K562 (cell line): Measurements from ENCODE around the gene AXIN2. TPM values are rescaled to one million over a fixed set of nuclear protein-coding genes. Genes with fewer than 3 reads are reported as not detected.

Experiments
- ATAC-seq: fragments of 200-7000 bp; cut with Tn5 transposase; 3 replicates; pipeline ENCODE4 v1.9.1; 2020; ENCODE audit warnings: moderate library complexity
- BruUV-seq: library from RNA; stranded (reverse); fragments of 400-500 nt; replicated peaks from 2 replicates; lab custom pipeline; 2021; lab: Mats Ljungman, UMichigan
- CTCF ChIA-PET: fragments of 300-600 bp; formaldehyde crosslinking; extraction: SDS; loops from one replicate; lab custom pipeline; 2021; ENCODE audit warnings: low intra/inter-chr PET ratio; lab: Yijun Ruan, JAX
- POLR2A ChIA-PET: fragments of 300-600, 350-650 bp; sonication (Branson Sonifier 250); formaldehyde crosslinking; extraction: SDS; loops from one replicate; lab custom pipeline; 2021; ENCODE audit warnings: antibody characterized with exemption, inconsistent platforms; lab: Yijun Ruan, JAX
- DNase-seq, 4 experiments: peaks; one replicate each; pipeline versions ENCODE4 v3.0.0 to v3.0.0-alpha.2; 2011 to 2018; ENCODE audit warnings: low spot score in 3 of 4, mixed read lengths in 3 of 4; ENCODE audit errors: extremely low read depth in 1 of 4
- FAIRE-seq: peaks from 2 replicates; lab custom pipeline; 2011; peaks lifted over from hg19 to GRCh38; lab: Jason Lieb, UNC
- H2AFZ ChIP-seq: 2 replicates; pipeline ENCODE4 v1.6.0; 2011; ENCODE audit warnings: low read depth, low read length, control low read depth, inconsistent platforms
- H3K27ac ChIP-seq: fragments of 200-600 bp; 3 replicates; pipeline ENCODE4 v1.8.0; 2011; ENCODE audit warnings: low read depth, mild to moderate bottlenecking, control low read depth, inconsistent platforms, low read length, moderate library complexity, mixed read lengths; ENCODE audit errors: extremely low read depth
- H3K27me3 ChIP-seq, 2 experiments: fragments of 300-600 bp in 1 of 2; 2 replicates in 1 of 2; 3 replicates in 1 of 2; pipeline versions ENCODE4 v1.6.0 to v1.8.0; 2011; ENCODE audit warnings: inconsistent platforms in 2 of 2, low read length in 2 of 2, mild to moderate bottlenecking in 1 of 2, mixed read lengths in 1 of 2, moderate library complexity in 1 of 2; ENCODE audit not compliant: control insufficient read depth in 2 of 2, insufficient read depth in 2 of 2
- H3K36me3 ChIP-seq: fragments of 300-600 bp; 3 replicates; pipeline ENCODE4 v1.8.0; 2011; ENCODE audit warnings: mild to moderate bottlenecking, low read length, inconsistent platforms; ENCODE audit not compliant: control insufficient read depth, insufficient read depth
- H3K4me1 ChIP-seq, 2 experiments: fragments of 200-600 bp in 1 of 2; replicated peaks in 1 of 2; 2 replicates in 1 of 2; 3 replicates in 1 of 2; pipeline versions ENCODE4 v1.5.1 to v1.8.0; 2011; ENCODE audit warnings: inconsistent platforms in 2 of 2, low read length in 2 of 2, mild to moderate bottlenecking in 1 of 2, mixed read lengths in 1 of 2, moderate library complexity in 1 of 2; ENCODE audit not compliant: control insufficient read depth in 2 of 2, insufficient read depth in 2 of 2
- H3K4me2 ChIP-seq: 2 replicates; pipeline ENCODE4 v1.6.1; 2011; ENCODE audit warnings: low read length, control low read depth, inconsistent platforms, mixed read lengths; ENCODE audit not compliant: insufficient read depth
- H3K4me3 ChIP-seq: fragments of 200-600 bp; sonication (generic), shearing (Covaris generic); 2 replicates; pipeline ENCODE4 v1.5.1; 2016; ENCODE audit warnings: control low read depth, inconsistent platforms
- H3K79me2 ChIP-seq: fragments of 200-600 bp; 3 replicates; pipeline ENCODE4 v1.8.0; 2011; ENCODE audit warnings: low read length, inconsistent platforms; ENCODE audit not compliant: control insufficient read depth, insufficient read depth
- H3K9ac ChIP-seq, 2 experiments: 2 replicates each; pipeline versions ENCODE4 v1.6.0 to v1.6.1; 2011; ENCODE audit warnings: low read depth in 2 of 2, low read length in 2 of 2, control low read depth in 1 of 2, inconsistent platforms in 1 of 2, mild to moderate bottlenecking in 1 of 2, mixed read lengths in 1 of 2; ENCODE audit not compliant: insufficient read depth in 1 of 2
- H3K9me1 ChIP-seq: one replicate; pipeline ENCODE4 v1.6.0; 2011; ENCODE audit warnings: inconsistent platforms, mild to moderate bottlenecking, low read length, moderate library complexity; ENCODE audit not compliant: control insufficient read depth, insufficient read depth
- H3K9me3 ChIP-seq: replicated peaks from 2 replicates; pipeline ENCODE4 v1.5.1; 2011; ENCODE audit warnings: low read depth, low read length, inconsistent platforms; ENCODE audit not compliant: control insufficient read depth, insufficient read depth
- H4K20me1 ChIP-seq: replicated peaks from 2 replicates; pipeline ENCODE4 v1.6.1; 2011; ENCODE audit warnings: low read length, inconsistent platforms, mixed read lengths; ENCODE audit not compliant: control insufficient read depth, insufficient read depth
- CAMTA2 ChIP-seq: fragments of 250-450 bp; sonication (Bioruptor Pico); conservative IDR thresholded peaks from 2 replicates; pipeline ENCODE4 v1.5.1; 2022
- HDAC1 ChIP-seq, 2 experiments: fragments of 450-650 bp; IDR thresholded peaks; 2 replicates each; pipeline ENCODE4 v1.6.1; 2016 to 2017; ENCODE audit warnings: inconsistent platforms in 1 of 2, mild to moderate bottlenecking in 1 of 2, moderate library complexity in 1 of 2
- HEY1 ChIP-seq: fragments of 250-450 bp; sonication (Bioruptor Pico); IDR thresholded peaks from 2 replicates; pipeline ENCODE4 v1.5.0; 2020; ENCODE audit warnings: mild to moderate bottlenecking, moderate library complexity, borderline replicate concordance
- HMGN3 ChIP-seq: IDR thresholded peaks from 2 replicates; pipeline ENCODE4 v1.6.1; 2011; ENCODE audit warnings: borderline replicate concordance, low read depth, mild to moderate bottlenecking, mixed read lengths, low read length; ENCODE audit not compliant: insufficient read length; ENCODE audit errors: extremely low read depth
- NR4A1 ChIP-seq, 2 experiments: fragments of 250-450 bp in 1 of 2; fragments of 450-650 bp in 1 of 2; sonication (Bioruptor Pico) in 1 of 2; IDR thresholded peaks; 2 replicates each; pipeline versions ENCODE4 v1.4.0 to v1.6.1; 2016 to 2020; ENCODE audit warnings: mild to moderate bottlenecking in 2 of 2, missing compliant biosample characterization in 1 of 2, missing genetic modification characterization in 1 of 2, moderate library complexity in 1 of 2
- ZBTB49 ChIP-seq: sonication (generic); formaldehyde crosslinking; IDR thresholded peaks from 2 replicates; pipeline ENCODE4 v1.8.0; 2022; ENCODE audit warnings: missing genetic modification reagents, mild to moderate bottlenecking, borderline replicate concordance
- ZNF79 ChIP-seq: fragments of 250-450 bp; sonication (Bioruptor Pico); IDR thresholded peaks from 2 replicates; pipeline ENCODE4 v1.4.0; 2020; ENCODE audit warnings: low read depth, mild to moderate bottlenecking, moderate library complexity
- WGBS: fragments of 100-300 bp; shearing (Covaris generic); methylation state at CpG from one replicate; pipeline ENCODE4 v1.1.6; 2016; ENCODE audit warnings: low coverage, mixed read lengths; ENCODE audit not compliant: insufficient coverage; ENCODE audit errors: missing lambda C conversion rate; 5-methylcytosine and 5-hydroxymethylcytosine counted together
- in situ Hi-C: fragments of 300-500 bp; cut with MboI; formaldehyde crosslinking; loops from 4 replicates; pipeline ENCODE4 v1.15.0; 2018; ENCODE audit warnings: inconsistent platforms, mixed read lengths
- intact Hi-C: fragments of 100-400 bp; cut with micrococcal nuclease; formaldehyde crosslinking; loops from 2 replicates; pipeline ENCODE4 v1.14.2; 2022
- polyA plus RNA-seq, 8 experiments: library from polyadenylated mRNA; depleted of rRNA in 4 of 8; stranded (reverse) in 5 of 8; unstranded in 3 of 8; fragments of >200 nt; fragmentation: Nextera tagmentation in 2 of 8; fragmentation: Illumina TruSeq in 1 of 8; extraction: Ambion mirVana in 2 of 8; extraction: Trizol in 1 of 8; gene quantifications; 2 replicates each; pipeline versions ENCODE4 v1.2.1 to v1.2.3, GENCODE V29; 2011 to 2014; ENCODE audit warnings: inconsistent platforms in 1 of 8, missing spikeins in 1 of 8
- total RNA-seq, 7 experiments: library from RNA; depleted of rRNA in 6 of 7; stranded (reverse); fragments of >200 nt in 6 of 7; fragmentation: Illumina TruSeq in 2 of 7; extraction: Trizol in 2 of 7; gene quantifications; 2 replicates each; pipeline versions ENCODE4 v1.2.1 to v1.2.3, GENCODE V29; 2011 to 2021; ENCODE audit warnings: low replicate concordance in 1 of 7

The AXIN2 gene
- total and polyA plus RNA-seq, 9 of the 15 experiments (the other 6 are each of a cell fraction or from before 2014, with no cell fraction given): 0.21 to 3.3 (median 1.2) TPM

- H3K9ac ChIP-seq: peak overlapping the region; percentile 64 to 89; a peak in 3 of 4 replicates
- peak overlapping the region; percentile 46; the same call in 1 of the 3 replicates for H3K27ac ChIP-seq
- 30% methylated on average over 30 of the region's 35 CpGs for WGBS
- intact Hi-C loops (no loop called here), in situ Hi-C loops (no loop called here)
- no peaks in the 10 kb centered on the region; the same call in 1 of the 2 replicates for H4K20me1 ChIP-seq
- no TSS peak for BruUV-seq
- H3K4me2 ChIP-seq: peak overlapping the region; percentile 77
- peaks cover 23% of the 10 kb centered on the region; the same call in 2 of the 3 replicates for H3K36me3 ChIP-seq
- H3K9me1 ChIP-seq: no peaks in the 10 kb centered on the region
- peaks cover 0 to 23% of the 10 kb centered on the region in 2 experiments; a peak in 2 of 5 replicates for H3K4me1 ChIP-seq
- H3K9me3 ChIP-seq: no peaks in the 10 kb centered on the region
- peak overlapping the region; percentile 40; the same call in 1 of the 2 replicates for H2AFZ ChIP-seq
- FAIRE-seq: no peak
- H3K4me3 ChIP-seq: peak overlapping the region; percentile 49
- H3K27me3 ChIP-seq: no peaks in the 10 kb centered on the region
- no peak for DNase-seq
- no peak for TF ChIP-seq HEY1
- CTCF ChIA-PET: no interaction called here
- peaks cover 41% of the 10 kb centered on the region for H3K79me2 ChIP-seq
- POLR2A ChIA-PET: interaction anchor here (1.0 kb wide), 1 partner anchor 23 kb away, joined by 3 read pairs; no protein-coding TSS in a partner anchor
- peak; percentile 20; the same call in 2 of the 3 replicates for ATAC-seq
Observed at GRCh38 chr17:65536573-65537342, 24.7 kb downstream of the AXIN2 start.

- no TSS peak for BruUV-seq
- Histone ChIP-seq H2AFZ (no peak overlapping the region), H3K79me2 (peaks cover 41% of the 10 kb centered on the region), H3K27me3 (no peaks in the 10 kb centered on the region), H3K4me3 (no peak overlapping the region), H3K27ac (no peak overlapping the region), H3K9me1 (no peaks in the 10 kb centered on the region), H3K9ac (peak overlapping the region in 1 of 2 experiments; percentile 89; a peak in 2 of 4 replicates), H3K4me1 (peaks cover 0 to 23% of the 10 kb centered on the region in 2 experiments; a peak in 2 of 5 replicates), H3K4me2 (no peak overlapping the region), H3K36me3 (peaks cover 21% of the 10 kb centered on the region; the same call in 2 of the 3 replicates), H3K9me3 (no peaks in the 10 kb centered on the region), H4K20me1 (no peaks in the 10 kb centered on the region; the same call in 1 of the 2 replicates)
- FAIRE-seq (no peak), ATAC-seq (no peak), DNase-seq (no peak)
- WGBS: 27% methylated on average over 13 of the region's 17 CpGs
- intact Hi-C loops: no loop called here
- ChIA-PET POLR2A (interaction anchor here (1.0 kb wide), 1 partner anchor 22 kb away, joined by 3 read pairs; no protein-coding TSS in a partner anchor), CTCF (no interaction called here)
- in situ Hi-C loops: no loop called here
- TF ChIP-seq HDAC1 (IDR thresholded peaks at IDR 0.05): no peak
- no peak for TF ChIP-seq ZNF79 (CRISPR knock-in tag)
- TF ChIP-seq NR4A1 (CRISPR knock-in tag; IDR thresholded peaks at IDR 0.05): no peak
- no peak for TF ChIP-seq NR4A1 (tag; IDR thresholded peaks at IDR 0.05)
- TF ChIP-seq HMGN3: no peak
- TF ChIP-seq CAMTA2 (CRISPR knock-in tag): no peak
- no peak for TF ChIP-seq ZBTB49 (CRISPR knock-in tag)
Observed at GRCh38 chr17:65535777-65536572, 25.5 kb downstream of the AXIN2 start.
